ENCODE measurements around the gene SORCS2. TPM values are rescaled to one million over a fixed set of nuclear protein-coding genes. Genes with fewer than 3 reads are reported as not detected.

The SORCS2 gene
- total RNA-seq, 1 donor from 2014 or later: not detected

GRCh38 chr4:7196288-7196651 is 3.9 kb downstream of the SORCS2 start:
- H3K27me3 Mint-ChIP-seq: peaks cover 48% of the 10 kb centered on the region
- intact Hi-C loops (cut with micrococcal nuclease): no loop called here
- ATAC-seq (ENCODE audit: low read depth) (no peak), DNase-seq (no peak)
- no peak overlapping the region for H3K27ac Mint-ChIP-seq
- H3K9me3 Mint-ChIP-seq: no peaks in the 10 kb centered on the region
- H3K36me3 Mint-ChIP-seq (ENCODE audit: low read depth): no peaks in the 10 kb centered on the region
- H3K4me1 Mint-ChIP-seq: peaks cover 5% of the 10 kb centered on the region
- H3K4me3 Mint-ChIP-seq: no peak overlapping the region
- TF ChIP-seq, protein P1, sequence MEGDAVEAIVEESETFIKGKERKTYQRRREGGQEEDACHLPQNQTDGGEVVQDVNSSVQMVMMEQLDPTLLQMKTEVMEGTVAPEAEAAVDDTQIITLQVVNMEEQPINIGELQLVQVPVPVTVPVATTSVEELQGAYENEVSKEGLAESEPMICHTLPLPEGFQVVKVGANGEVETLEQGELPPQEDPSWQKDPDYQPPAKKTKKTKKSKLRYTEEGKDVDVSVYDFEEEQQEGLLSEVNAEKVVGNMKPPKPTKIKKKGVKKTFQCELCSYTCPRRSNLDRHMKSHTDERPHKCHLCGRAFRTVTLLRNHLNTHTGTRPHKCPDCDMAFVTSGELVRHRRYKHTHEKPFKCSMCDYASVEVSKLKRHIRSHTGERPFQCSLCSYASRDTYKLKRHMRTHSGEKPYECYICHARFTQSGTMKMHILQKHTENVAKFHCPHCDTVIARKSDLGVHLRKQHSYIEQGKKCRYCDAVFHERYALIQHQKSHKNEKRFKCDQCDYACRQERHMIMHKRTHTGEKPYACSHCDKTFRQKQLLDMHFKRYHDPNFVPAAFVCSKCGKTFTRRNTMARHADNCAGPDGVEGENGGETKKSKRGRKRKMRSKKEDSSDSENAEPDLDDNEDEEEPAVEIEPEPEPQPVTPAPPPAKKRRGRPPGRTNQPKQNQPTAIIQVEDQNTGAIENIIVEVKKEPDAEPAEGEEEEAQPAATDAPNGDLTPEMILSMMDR (IDR thresholded peaks at IDR 0.05): no peak
- POLR2A ChIA-PET: no interaction called here
- CTCF ChIA-PET: no interaction called here

DNA sequence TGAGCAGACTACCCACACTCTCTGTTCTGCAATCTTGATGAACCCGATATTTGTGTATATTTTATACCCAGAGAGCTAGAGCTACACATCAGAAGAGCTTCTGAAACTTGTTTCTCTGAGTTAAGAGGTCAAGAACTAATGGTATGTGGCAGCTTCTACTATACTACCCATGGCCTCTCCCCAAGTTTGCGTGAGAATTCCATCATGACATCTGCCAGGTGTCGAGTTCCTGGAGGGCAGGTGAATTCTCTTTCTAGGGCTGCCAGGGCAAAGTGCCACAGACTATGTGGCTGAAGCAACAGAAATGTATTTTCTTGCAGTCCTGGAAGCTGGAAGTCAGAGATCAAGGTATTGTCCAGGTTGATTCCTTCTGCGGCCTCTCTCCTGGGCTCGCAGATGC is 4.4 kb downstream of the SORCS2 start:
- POLR2A ChIA-PET: no interaction called here
- CTCF ChIA-PET: no interaction called here
- Mint-ChIP-seq H3K36me3 (ENCODE audit: low read depth) (no peaks in the 10 kb centered on the region), H3K4me1 (peaks cover 5% of the 10 kb centered on the region), H3K9me3 (no peaks in the 10 kb centered on the region), H3K27ac (no peak overlapping the region), H3K27me3 (peaks cover 48% of the 10 kb centered on the region), H3K4me3 (no peak overlapping the region)
- TF ChIP-seq, protein P1 (IDR thresholded peaks at IDR 0.05): no peak
- ATAC-seq (ENCODE audit: low read depth) (no peak), DNase-seq (no peak)
- intact Hi-C loops (cut with micrococcal nuclease): no loop called here

GRCh38 chr4:7197910-7198309 is 5.6 kb downstream of the SORCS2 start:
- CTCF ChIA-PET: no interaction called here
- intact Hi-C loops (cut with micrococcal nuclease): no loop called here
- no peaks in the 10 kb centered on the region for H3K9me3 Mint-ChIP-seq
- POLR2A ChIA-PET: no interaction called here
- ATAC-seq (ENCODE audit: low read depth) (no peak), DNase-seq (no peak)
- peaks cover 45% of the 10 kb centered on the region for H3K27me3 Mint-ChIP-seq
- no peak overlapping the region for H3K27ac Mint-ChIP-seq
- TF ChIP-seq, protein P1 (IDR thresholded peaks at IDR 0.05): no peak
- H3K36me3 Mint-ChIP-seq (ENCODE audit: low read depth): no peaks in the 10 kb centered on the region
- H3K4me3 Mint-ChIP-seq: no peak overlapping the region
- H3K4me1 Mint-ChIP-seq: peaks cover 4% of the 10 kb centered on the region

- Mint-ChIP-seq H3K4me1 (peaks cover 1% of the 10 kb centered on the region), H3K27me3 (peaks cover 42% of the 10 kb centered on the region), H3K27ac (no peak overlapping the region), H3K4me3 (no peak overlapping the region), H3K9me3 (no peaks in the 10 kb centered on the region), H3K36me3 (ENCODE audit: low read depth) (no peaks in the 10 kb centered on the region)
- POLR2A ChIA-PET: no interaction called here
- intact Hi-C loops (cut with micrococcal nuclease): no loop called here
- no peak for ATAC-seq (ENCODE audit: low read depth)
- no peak for DNase-seq
- TF ChIP-seq, protein P1 (IDR thresholded peaks at IDR 0.05): no peak
- CTCF ChIA-PET: no interaction called here
These were observed 6.2 kb downstream of the SORCS2 start for GRCh38 chr4:7198440-7199128.

- Mint-ChIP-seq H3K9me3 (no peaks in the 10 kb centered on the region), H3K27me3 (peaks cover 37% of the 10 kb centered on the region), H3K4me3 (no peak overlapping the region), H3K36me3 (ENCODE audit: low read depth) (no peaks in the 10 kb centered on the region), H3K27ac (no peak overlapping the region), H3K4me1 (no peaks in the 10 kb centered on the region)
- intact Hi-C loops (cut with micrococcal nuclease): no loop called here
- CTCF ChIA-PET: no interaction called here
- TF ChIP-seq, protein P1 (IDR thresholded peaks at IDR 0.05): no peak
- POLR2A ChIA-PET: no interaction called here
- ATAC-seq (ENCODE audit: low read depth) (no peak), DNase-seq (no peak)
These were observed 6.9 kb downstream of the SORCS2 start for GRCh38 chr4:7199129-7199725.

Data from activated B cell treated with CpG ODN at 0.5 μM for 24 hours (primary cell).